ENCODE measurements around the gene TEC.
A peak's percentile ranks its signal among the peaks of the same experiment; 100 is the strongest.
"Not testable (repeated sequence)": the region's sequence is repeated elsewhere in the genome, so short reads cannot be mapped to it uniquely, and the experiment has no call there.

Gene TEC

DNA sequence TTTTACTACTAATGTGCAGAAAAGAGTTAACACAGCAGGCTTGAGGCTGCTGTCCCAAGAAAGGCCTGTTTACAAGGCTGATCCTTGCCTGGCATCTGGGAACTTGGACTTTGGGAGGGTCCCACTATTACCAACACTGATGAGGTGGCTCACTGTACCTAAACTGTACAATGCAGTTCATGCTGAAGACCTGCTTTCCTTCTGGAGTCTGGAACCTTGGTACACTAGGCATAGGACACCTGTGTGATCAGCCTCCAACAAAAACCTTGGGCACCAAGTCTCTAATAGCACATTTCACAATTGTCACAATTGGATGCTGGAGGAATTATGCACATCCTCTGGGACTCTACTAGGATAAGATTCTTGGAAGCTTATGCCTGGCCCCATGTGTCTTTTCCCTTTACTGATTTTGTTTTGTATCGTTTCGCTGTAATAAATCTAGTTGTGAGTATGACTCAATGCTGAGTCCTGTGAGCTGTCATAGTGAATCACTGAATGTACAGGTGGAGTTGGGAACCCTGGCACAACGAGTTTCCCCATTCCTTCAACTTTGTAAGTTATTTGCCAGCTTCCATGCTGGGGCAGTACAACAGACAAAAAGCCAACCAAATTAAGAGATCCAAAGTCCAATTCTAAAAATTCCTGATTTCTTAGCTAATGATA, 45.9 kb downstream of the TEC start:
- Histone ChIP-seq H3K36me3 (ENCODE audit: control insufficient read depth, insufficient read depth, low read length) (no peaks in the 10 kb centered on the region), H3K27ac (no peak overlapping the region), H3K27me3 (ENCODE audit: control insufficient read depth, insufficient read depth, low read length) (no peaks in the 10 kb centered on the region), H3K4me2 (ENCODE audit: low read length) (no peak overlapping the region), H3K9me3 (ENCODE audit: control insufficient read depth, low read length) (no peaks in the 10 kb centered on the region), H3K4me3 (ENCODE audit: low read depth, low read length) (no peak overlapping the region), H2AFZ (no peak overlapping the region), H3K9ac (no peak overlapping the region), H3K4me1 (peaks cover 4% of the 10 kb centered on the region), H3K79me2 (no peaks in the 10 kb centered on the region)
- TF ChIP-seq, protein P1, sequence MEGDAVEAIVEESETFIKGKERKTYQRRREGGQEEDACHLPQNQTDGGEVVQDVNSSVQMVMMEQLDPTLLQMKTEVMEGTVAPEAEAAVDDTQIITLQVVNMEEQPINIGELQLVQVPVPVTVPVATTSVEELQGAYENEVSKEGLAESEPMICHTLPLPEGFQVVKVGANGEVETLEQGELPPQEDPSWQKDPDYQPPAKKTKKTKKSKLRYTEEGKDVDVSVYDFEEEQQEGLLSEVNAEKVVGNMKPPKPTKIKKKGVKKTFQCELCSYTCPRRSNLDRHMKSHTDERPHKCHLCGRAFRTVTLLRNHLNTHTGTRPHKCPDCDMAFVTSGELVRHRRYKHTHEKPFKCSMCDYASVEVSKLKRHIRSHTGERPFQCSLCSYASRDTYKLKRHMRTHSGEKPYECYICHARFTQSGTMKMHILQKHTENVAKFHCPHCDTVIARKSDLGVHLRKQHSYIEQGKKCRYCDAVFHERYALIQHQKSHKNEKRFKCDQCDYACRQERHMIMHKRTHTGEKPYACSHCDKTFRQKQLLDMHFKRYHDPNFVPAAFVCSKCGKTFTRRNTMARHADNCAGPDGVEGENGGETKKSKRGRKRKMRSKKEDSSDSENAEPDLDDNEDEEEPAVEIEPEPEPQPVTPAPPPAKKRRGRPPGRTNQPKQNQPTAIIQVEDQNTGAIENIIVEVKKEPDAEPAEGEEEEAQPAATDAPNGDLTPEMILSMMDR (IDR thresholded peaks at IDR 0.05): no peak

DNA sequence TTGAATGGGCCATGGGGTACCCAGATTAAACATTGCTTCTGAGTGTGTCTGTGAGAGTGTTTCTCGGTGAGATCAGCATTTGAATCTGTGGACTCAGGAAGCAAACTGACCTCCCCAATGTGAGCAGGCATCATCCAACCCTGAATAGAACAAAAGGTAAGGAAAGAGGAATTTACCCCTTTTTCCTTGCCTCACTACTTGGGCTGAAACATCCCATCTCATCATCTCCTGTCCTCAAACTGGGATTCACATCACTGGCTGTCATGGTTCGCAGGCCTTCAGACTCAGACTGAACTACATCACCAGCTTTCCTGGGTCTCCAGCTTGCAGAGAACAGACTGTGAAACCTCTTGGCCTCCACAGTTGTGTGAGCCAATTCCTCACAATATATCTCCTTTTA, 47.1 kb downstream of the TEC start:
- no peaks in the 10 kb centered on the region for H3K36me3 ChIP-seq (ENCODE audit: control insufficient read depth, insufficient read depth, low read length)
- no peaks in the 10 kb centered on the region for H3K79me2 ChIP-seq
- no peaks in the 10 kb centered on the region for H3K27me3 ChIP-seq (ENCODE audit: control insufficient read depth, insufficient read depth, low read length)
- H3K4me1 ChIP-seq: peaks cover 4% of the 10 kb centered on the region
- TF ChIP-seq, protein P1 (IDR thresholded peaks at IDR 0.05): no peak
- H3K9me3 ChIP-seq (ENCODE audit: control insufficient read depth, low read length): no peaks in the 10 kb centered on the region
- H2AFZ ChIP-seq: no peak overlapping the region
- no peak overlapping the region for H3K9ac ChIP-seq
- no peak overlapping the region for H3K4me3 ChIP-seq (ENCODE audit: low read depth, low read length)
- H3K4me2 ChIP-seq (ENCODE audit: low read length): no peak overlapping the region
- H3K27ac ChIP-seq: no peak overlapping the region

DNA sequence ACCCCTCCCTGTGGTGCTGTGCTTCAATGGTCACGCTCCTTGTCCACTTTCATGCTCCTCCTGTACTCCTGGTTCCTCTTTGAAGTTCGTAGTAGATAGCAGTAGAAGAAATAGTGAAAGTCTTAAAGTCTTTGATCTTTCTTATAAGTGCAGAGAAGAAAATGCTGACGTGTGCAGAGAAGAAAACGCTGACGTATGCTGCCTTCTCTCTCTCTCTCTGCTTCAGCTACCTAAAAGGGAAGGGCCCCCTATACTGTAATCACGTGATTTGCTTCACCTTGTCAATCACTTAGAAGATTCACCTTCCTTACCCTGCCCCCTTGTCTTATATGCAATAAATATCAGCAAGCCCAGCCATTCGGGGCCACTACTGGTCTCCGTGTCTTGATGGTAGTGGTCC, 50.2 kb downstream of the TEC start:
- not testable (repeated sequence) for H3K4me2 ChIP-seq (ENCODE audit: low read length); H3K4me1 ChIP-seq; H3K9me3 ChIP-seq (ENCODE audit: control insufficient read depth, low read length); H3K27me3 ChIP-seq (ENCODE audit: control insufficient read depth, insufficient read depth, low read length); H3K79me2 ChIP-seq; H3K4me3 ChIP-seq (ENCODE audit: low read depth, low read length); H3K36me3 ChIP-seq (ENCODE audit: control insufficient read depth, insufficient read depth, low read length); H2AFZ ChIP-seq; H3K9ac ChIP-seq
- peak overlapping the region; percentile 48 for H3K27ac ChIP-seq

DNA sequence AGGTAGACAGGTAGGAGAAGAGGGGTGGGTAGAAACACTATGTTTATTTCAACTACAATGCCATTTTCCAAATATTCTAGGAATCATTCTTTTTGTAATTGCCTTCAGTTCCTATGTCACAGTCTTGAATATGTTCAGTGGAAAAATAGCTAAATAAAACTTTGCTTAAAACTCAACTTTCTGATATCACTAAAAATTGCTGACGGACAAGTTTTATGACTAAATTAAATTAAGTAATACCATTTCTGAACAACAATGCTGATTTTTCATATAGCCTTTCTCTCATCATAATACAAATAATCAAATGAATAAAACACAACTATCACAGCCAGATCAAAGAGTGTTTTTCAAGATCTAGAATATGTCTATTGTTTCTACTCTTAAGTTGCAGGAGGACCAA, 53.1 kb downstream of the TEC start:
- peaks cover 4% of the 10 kb centered on the region for H3K4me1 ChIP-seq
- no peak overlapping the region for H3K27ac ChIP-seq
- H3K4me2 ChIP-seq (ENCODE audit: low read length): no peak overlapping the region
- no peak overlapping the region for H3K4me3 ChIP-seq (ENCODE audit: low read depth, low read length)
- no peaks in the 10 kb centered on the region for H3K79me2 ChIP-seq
- TF ChIP-seq, protein P1 (IDR thresholded peaks at IDR 0.05): no peak
- H2AFZ ChIP-seq: no peak overlapping the region
- no peaks in the 10 kb centered on the region for H3K36me3 ChIP-seq (ENCODE audit: control insufficient read depth, insufficient read depth, low read length)
- no peak overlapping the region for H3K9ac ChIP-seq
- H3K27me3 ChIP-seq (ENCODE audit: control insufficient read depth, insufficient read depth, low read length): no peaks in the 10 kb centered on the region
- H3K9me3 ChIP-seq (ENCODE audit: control insufficient read depth, low read length): no peaks in the 10 kb centered on the region

DNA sequence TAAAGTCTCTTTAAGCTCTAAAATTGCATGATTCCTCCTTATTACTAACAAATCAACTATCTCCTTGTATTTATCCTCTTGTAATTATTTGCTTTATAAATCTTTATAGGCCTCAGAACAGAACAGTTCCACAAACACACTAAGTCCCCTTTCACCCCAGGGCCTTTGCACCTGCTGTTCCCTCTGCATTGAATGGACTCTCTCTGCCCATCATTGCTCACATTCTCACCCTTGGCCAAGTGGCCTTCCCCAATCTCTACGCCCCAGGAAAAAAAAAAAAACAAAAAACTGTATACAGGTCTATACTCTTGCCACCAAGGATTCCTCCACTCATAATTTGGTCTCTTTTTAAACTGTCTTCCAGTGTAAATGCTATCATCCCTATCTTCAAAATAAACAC, 53.7 kb downstream of the TEC start:
- H3K4me2 ChIP-seq (ENCODE audit: low read length): no peak overlapping the region

More for the DNA sequence above, 53.7 kb downstream of the TEC start:
- Histone ChIP-seq H3K4me1 (peaks cover 4% of the 10 kb centered on the region), H3K9me3 (ENCODE audit: control insufficient read depth, low read length) (no peaks in the 10 kb centered on the region), H3K36me3 (ENCODE audit: control insufficient read depth, insufficient read depth, low read length) (no peaks in the 10 kb centered on the region), H3K27me3 (ENCODE audit: control insufficient read depth, insufficient read depth, low read length) (no peaks in the 10 kb centered on the region), H2AFZ (no peak overlapping the region), H3K27ac (no peak overlapping the region), H3K4me3 (ENCODE audit: low read depth, low read length) (no peak overlapping the region), H3K9ac (no peak overlapping the region), H3K79me2 (no peaks in the 10 kb centered on the region)
- TF ChIP-seq, protein P1 (IDR thresholded peaks at IDR 0.05): no peak
